Endothelial cell of umbilical vein (primary cell): ENCODE results near the gene NPLOC4. TPM values are rescaled to one million over a fixed set of nuclear protein-coding genes. Genes with fewer than 3 reads are reported as not detected.

Source experiments
- BruUV-seq: library from RNA; stranded (reverse); fragments of 400-500 nt; replicated peaks from 2 replicates; lab custom pipeline; 2021; lab: Mats Ljungman, UMichigan
- CTCF ChIA-PET: fragments of 300-600, 350-600 bp; sonication (Branson Sonifier 250); formaldehyde crosslinking; loops from one replicate; lab custom pipeline; 2021; ENCODE audit warnings: antibody characterized with exemption, inconsistent platforms; lab: Charles Lee
- POLR2A ChIA-PET: fragments of 300-600, 350-600 bp; sonication (Branson Sonifier 250); formaldehyde crosslinking; loops from one replicate; lab custom pipeline; 2021; ENCODE audit warnings: antibody characterized with exemption, inconsistent platforms; lab: Charles Lee
- DNase-seq: peaks from one replicate; pipeline ENCODE4 v3.0.0-alpha.2; 2011; ENCODE audit warnings: low read depth, low spot score
- FAIRE-seq: peaks from 2 replicates; lab custom pipeline; 2011; peaks lifted over from hg19 to GRCh38; lab: Jason Lieb, UNC
- H2AFZ ChIP-seq: 2 replicates; pipeline ENCODE4 v1.6.0; 2012; ENCODE audit warnings: low read depth, low read length, control low read depth, inconsistent platforms
- H3K27ac ChIP-seq: 2 replicates; pipeline ENCODE4 v1.5.1; 2011; ENCODE audit warnings: low read depth, mild to moderate bottlenecking, control low read depth, low read length, moderate library complexity; ENCODE audit not compliant: insufficient read depth
- H3K27me3 ChIP-seq, 2 experiments: 2 replicates each; pipeline versions ENCODE4 v1.6.0 to v1.6.1; 2011; ENCODE audit warnings: low read length in 2 of 2, mixed read lengths in 1 of 2; ENCODE audit not compliant: control insufficient read depth in 2 of 2, insufficient read depth in 2 of 2
- H3K36me3 ChIP-seq, 2 experiments: 2 replicates in 1 of 2; 3 replicates in 1 of 2; pipeline ENCODE4 v1.5.1; 2011; ENCODE audit warnings: low read length in 2 of 2, mild to moderate bottlenecking in 1 of 2, moderate library complexity in 1 of 2; ENCODE audit not compliant: control insufficient read depth in 2 of 2, insufficient read depth in 2 of 2; ENCODE audit errors: extremely low read depth in 1 of 2
- H3K4me1 ChIP-seq: 3 replicates; pipeline ENCODE4 v1.5.1; 2011; ENCODE audit warnings: mild to moderate bottlenecking, low read length; ENCODE audit not compliant: control insufficient read depth, insufficient read depth; ENCODE audit errors: extremely low read depth
- H3K4me2 ChIP-seq: 2 replicates; pipeline ENCODE4 v1.6.1; 2011; ENCODE audit warnings: low read length, control low read depth, mixed read lengths; ENCODE audit not compliant: insufficient read depth
- H3K4me3 ChIP-seq, 3 experiments: fragments of 200-600 bp in 1 of 3; sonication (generic), shearing (Covaris generic) in 1 of 3; replicated peaks in 1 of 3; 2 replicates each; pipeline ENCODE4 v1.5.1; 2011 to 2016; ENCODE audit warnings: control low read depth in 3 of 3, low read length in 3 of 3, mild to moderate bottlenecking in 2 of 3, inconsistent platforms in 1 of 3, low read depth in 1 of 3, moderate library complexity in 1 of 3; ENCODE audit not compliant: insufficient read depth in 1 of 3
- H3K79me2 ChIP-seq: 2 replicates; pipeline ENCODE4 v1.6.0; 2012; ENCODE audit warnings: low read length, inconsistent platforms; ENCODE audit not compliant: control insufficient read depth, insufficient read depth
- H3K9ac ChIP-seq: replicated peaks from 2 replicates; pipeline ENCODE3; 2011; ENCODE audit warnings: low read length, control low read depth; ENCODE audit not compliant: insufficient read depth; ENCODE audit errors: extremely low read depth
- H3K9me1 ChIP-seq: replicated peaks from 3 replicates; pipeline ENCODE4 v1.6.0; 2011; ENCODE audit warnings: mild to moderate bottlenecking, low read length; ENCODE audit not compliant: control insufficient read depth, insufficient read depth; ENCODE audit errors: extremely low read depth
- H3K9me3 ChIP-seq: replicated peaks from 2 replicates; pipeline ENCODE4 v1.5.1; 2012; ENCODE audit warnings: low read length, inconsistent platforms; ENCODE audit not compliant: control insufficient read depth, insufficient read depth
- H4K20me1 ChIP-seq: replicated peaks from 2 replicates; pipeline ENCODE3; 2011; ENCODE audit warnings: mild to moderate bottlenecking, low read length; ENCODE audit not compliant: control insufficient read depth, insufficient read depth; ENCODE audit errors: extremely low read depth
- CTCF ChIP-seq, 2 donors: IDR thresholded peaks; 1 replicate in 1 of 2; 2 replicates in 1 of 2; pipeline ENCODE4 v1.5.1; 2011; ENCODE audit warnings: low read length in 2 of 2, mild to moderate bottlenecking in 2 of 2, moderate library complexity in 2 of 2, control low read depth in 1 of 2, inconsistent platforms in 1 of 2, low read depth in 1 of 2; ENCODE audit not compliant: insufficient read depth in 1 of 2; ENCODE audit errors: extremely low read depth in 1 of 2
- EZH2 ChIP-seq: IDR thresholded peaks from 2 replicates; pipeline ENCODE4 v1.6.1; 2012; ENCODE audit warnings: borderline replicate concordance, low read depth, mild to moderate bottlenecking, moderate library complexity, low read length, inconsistent platforms; ENCODE audit not compliant: severe bottlenecking
- FOS ChIP-seq: IDR thresholded peaks from 2 replicates; pipeline ENCODE4 v1.6.1; 2011; ENCODE audit warnings: mild to moderate bottlenecking, low read length, moderate library complexity, borderline replicate concordance; ENCODE audit not compliant: insufficient read depth
- GATA2 ChIP-seq: IDR thresholded peaks from 2 replicates; pipeline ENCODE4 v1.7.0; 2011; ENCODE audit warnings: low read depth, mild to moderate bottlenecking, moderate library complexity, mixed read lengths, low read length; ENCODE audit not compliant: insufficient read length, insufficient read depth
- JUN ChIP-seq: IDR thresholded peaks from 2 replicates; pipeline ENCODE4 v1.6.1; 2011; ENCODE audit warnings: borderline replicate concordance, low read depth; ENCODE audit not compliant: insufficient read length, insufficient read depth
- MAX ChIP-seq: IDR thresholded peaks from 2 replicates; pipeline ENCODE4 v1.6.1; 2011; ENCODE audit not compliant: insufficient read depth, insufficient read length
- MYC ChIP-seq: IDR thresholded peaks from one replicate; pipeline ENCODE4 v1.6.1; 2011; ENCODE audit warnings: mild to moderate bottlenecking, low read depth, low read length
- POLR2A ChIP-seq: IDR thresholded peaks from 2 replicates; pipeline ENCODE4 v1.6.1; 2012; ENCODE audit warnings: low read depth, mild to moderate bottlenecking, control low read depth, low read length
- POLR2AphosphoS5 ChIP-seq: IDR thresholded peaks from 2 replicates; pipeline ENCODE4 v1.6.1; 2012; ENCODE audit warnings: low read depth, mild to moderate bottlenecking, control low read depth, low read length, moderate library complexity; ENCODE audit not compliant: insufficient read depth
- dilution Hi-C: fragments of 300-500 bp; cut with MboI; formaldehyde crosslinking; loops from one replicate; pipeline ENCODE4 v1.15.0; 2019; ENCODE audit warnings: low sequenced_read_pairs; ENCODE audit not compliant: extremely low pct_ligation_motif_present
- intact Hi-C: fragments of 100-400 bp; cut with micrococcal nuclease; formaldehyde crosslinking; loops from one replicate; pipeline ENCODE4 v1.10.0; 2022
- polyA plus RNA-seq, 4 experiments: library from polyadenylated mRNA; depleted of rRNA in 3 of 4; stranded (reverse) in 3 of 4; unstranded in 1 of 4; fragments of >200 nt; gene quantifications; 2 replicates each; pipeline versions ENCODE4 v1.2.1 to v1.2.3, GENCODE V29; 2011 to 2012; ENCODE audit warnings: missing spikeins in 1 of 4
- total RNA-seq: library from RNA; stranded (reverse); gene quantifications from 2 replicates; pipeline ENCODE4 v1.2.3, GENCODE V29; 2021

Gene NPLOC4
- total and polyA plus RNA-seq, 2 donors (not counting 3 experiments of a cell fraction or from before 2014, with no cell fraction given) = 150 to 175 TPM

- TF ChIP-seq EZH2 (no peak), CTCF (IDR thresholded peaks at IDR 0.05; ENCODE audit: extremely low read depth in 1 of 2, insufficient read depth in 1 of 2, low read depth in 1 of 2, low read length in 2 of 2) (no peak), POLR2A (no peak), MYC (no peak)
- Histone ChIP-seq H3K9ac (no peak overlapping the region), H3K4me2 (no peak overlapping the region), H3K9me3 (no peaks in the 10 kb centered on the region), H4K20me1 (no peaks in the 10 kb centered on the region), H3K9me1 (no peaks in the 10 kb centered on the region), H2AFZ (no peak overlapping the region), H3K4me1 (no peaks in the 10 kb centered on the region), H3K27ac (no peak overlapping the region), H3K27me3 (no peaks in the 10 kb centered on the region), H3K79me2 (peaks cover 4% of the 10 kb centered on the region), H3K4me3 (no peak overlapping the region), H3K36me3 (peaks cover 30 to 48% of the 10 kb centered on the region in 2 experiments)
- POLR2A ChIA-PET = no interaction called here
- BruUV-seq = no TSS peak
- CTCF ChIA-PET = no interaction called here
- no peak for FAIRE-seq
- no peak for DNase-seq
- intact Hi-C loops = no loop called here
- dilution Hi-C loops = no loop called here
These were observed 43.6 kb downstream of the NPLOC4 start for GRCh38 chr17:81593105-81593871.

- POLR2A ChIA-PET = no interaction called here
- H3K36me3 ChIP-seq = peaks cover 31 to 47% of the 10 kb centered on the region in 2 experiments
These were observed 44.9 kb downstream of the NPLOC4 start for GRCh38 chr17:81591971-81592370.

More at GRCh38 chr17:81591971-81592370, 44.9 kb downstream of the NPLOC4 start:
- no peaks in the 10 kb centered on the region for H3K9me3 ChIP-seq
- H2AFZ ChIP-seq = no peak overlapping the region
- dilution Hi-C loops = no loop called here
- DNase-seq (no peak), FAIRE-seq (no peak)
- no peak overlapping the region for H3K27ac ChIP-seq
- CTCF ChIA-PET = no interaction called here
- H3K4me2 ChIP-seq = no peak overlapping the region
- peaks cover 3% of the 10 kb centered on the region for H3K79me2 ChIP-seq
- H4K20me1 ChIP-seq = no peaks in the 10 kb centered on the region
- no peaks in the 10 kb centered on the region for H3K27me3 ChIP-seq
- TF ChIP-seq JUN (no peak), EZH2 (no peak), POLR2AphosphoS5 (no peak), POLR2A (no peak), FOS (no peak), CTCF (IDR thresholded peaks at IDR 0.05; ENCODE audit: extremely low read depth in 1 of 2, insufficient read depth in 1 of 2, low read depth in 1 of 2, low read length in 2 of 2) (no peak), MAX (no peak), MYC (no peak), GATA2 (no peak)
- H3K4me3 ChIP-seq = no peak overlapping the region
- no peaks in the 10 kb centered on the region for H3K9me1 ChIP-seq
- H3K9ac ChIP-seq = no peak overlapping the region
- no TSS peak for BruUV-seq
- no peaks in the 10 kb centered on the region for H3K4me1 ChIP-seq
- intact Hi-C loops = no loop called here
